ENCODE results near the gene ASTN2. TPM values are rescaled to one million over a fixed set of nuclear protein-coding genes. Genes with fewer than 3 reads are reported as not detected.

Gene ASTN2
- total RNA-seq, 1 donor from 2014 or later: 15.9 TPM

DNA sequence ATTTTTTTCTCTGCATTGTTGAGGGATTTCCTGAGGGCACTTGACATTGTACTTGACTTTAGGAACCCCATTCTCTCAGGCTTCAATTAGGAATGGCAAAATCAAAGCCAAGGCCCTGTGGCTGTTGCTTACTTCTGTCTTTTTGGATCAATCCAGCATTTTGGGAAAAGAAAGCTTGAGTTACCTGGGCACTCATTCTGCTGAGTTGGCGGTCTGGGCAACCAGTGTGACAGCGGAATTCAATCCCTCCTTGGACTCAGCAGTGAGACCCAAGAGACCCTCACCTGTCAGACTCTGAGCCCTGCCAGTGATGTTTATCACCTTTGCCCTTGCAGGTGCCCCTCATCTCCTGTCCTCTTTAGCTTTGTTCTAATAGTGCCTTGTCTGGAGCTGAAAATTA, 1036.0 kb downstream of the ASTN2 start:
- H3K36me3 Mint-ChIP-seq: peaks cover 32% of the 10 kb centered on the region

GRCh38 chr9:116377179-116377798, 1037.6 kb downstream of the ASTN2 start:
- TF ChIP-seq, protein P1, sequence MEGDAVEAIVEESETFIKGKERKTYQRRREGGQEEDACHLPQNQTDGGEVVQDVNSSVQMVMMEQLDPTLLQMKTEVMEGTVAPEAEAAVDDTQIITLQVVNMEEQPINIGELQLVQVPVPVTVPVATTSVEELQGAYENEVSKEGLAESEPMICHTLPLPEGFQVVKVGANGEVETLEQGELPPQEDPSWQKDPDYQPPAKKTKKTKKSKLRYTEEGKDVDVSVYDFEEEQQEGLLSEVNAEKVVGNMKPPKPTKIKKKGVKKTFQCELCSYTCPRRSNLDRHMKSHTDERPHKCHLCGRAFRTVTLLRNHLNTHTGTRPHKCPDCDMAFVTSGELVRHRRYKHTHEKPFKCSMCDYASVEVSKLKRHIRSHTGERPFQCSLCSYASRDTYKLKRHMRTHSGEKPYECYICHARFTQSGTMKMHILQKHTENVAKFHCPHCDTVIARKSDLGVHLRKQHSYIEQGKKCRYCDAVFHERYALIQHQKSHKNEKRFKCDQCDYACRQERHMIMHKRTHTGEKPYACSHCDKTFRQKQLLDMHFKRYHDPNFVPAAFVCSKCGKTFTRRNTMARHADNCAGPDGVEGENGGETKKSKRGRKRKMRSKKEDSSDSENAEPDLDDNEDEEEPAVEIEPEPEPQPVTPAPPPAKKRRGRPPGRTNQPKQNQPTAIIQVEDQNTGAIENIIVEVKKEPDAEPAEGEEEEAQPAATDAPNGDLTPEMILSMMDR (conservative IDR thresholded peaks at IDR 0.05): no peak
- Mint-ChIP-seq H3K4me1 (ENCODE audit: unreplicated experiment) (no peaks in the 10 kb centered on the region), H3K9me3 (no peaks in the 10 kb centered on the region), H3K27ac (no peak overlapping the region), H3K27me3 (no peaks in the 10 kb centered on the region), H3K36me3 (peaks cover 25% of the 10 kb centered on the region), H3K4me3 (no peak overlapping the region)
- no peak for DNase-seq (ENCODE audit: extremely low spot score, unreplicated experiment)

More for the DNA sequence above, 1036.0 kb downstream of the ASTN2 start:
- no peak for DNase-seq (ENCODE audit: extremely low spot score, unreplicated experiment)
- no peak overlapping the region for H3K4me3 Mint-ChIP-seq
- TF ChIP-seq, protein P1 (conservative IDR thresholded peaks at IDR 0.05): no peak
- no peak overlapping the region for H3K27ac Mint-ChIP-seq
- H3K27me3 Mint-ChIP-seq: no peaks in the 10 kb centered on the region
- H3K4me1 Mint-ChIP-seq (ENCODE audit: unreplicated experiment): peaks cover 5% of the 10 kb centered on the region
- no peaks in the 10 kb centered on the region for H3K9me3 Mint-ChIP-seq
